Spleen (tissue), 11 donors: ENCODE data around the gene SEC22A. TPM values are rescaled to one million over a fixed set of nuclear protein-coding genes. Genes with fewer than 3 reads are reported as not detected.

ENCODE experiments used
- DNase-seq: peaks from one replicate; pipeline ENCODE4 v3.0.0-alpha.2; 2020
- H3K27ac ChIP-seq, 8 donors: fragments of 200-600 bp; sonication (generic) in 7 of 8; 1 replicate in 4 of 8; 2 replicates in 4 of 8; pipeline versions ENCODE4 v1.5.0 to v1.8.0; 2016 to 2021; ENCODE audit warnings: inconsistent platforms in 4 of 8, mild to moderate bottlenecking in 4 of 8, moderate library complexity in 1 of 8
- H3K27me3 ChIP-seq, 7 donors: fragments of 200-600 bp; sonication (generic) in 6 of 7; replicated peaks in 1 of 7; 1 replicate in 4 of 7; 2 replicates in 3 of 7; pipeline versions ENCODE4 v1.5.0 to v1.8.0; 2016 to 2021; ENCODE audit warnings: inconsistent platforms in 3 of 7, mild to moderate bottlenecking in 1 of 7
- H3K36me3 ChIP-seq, 6 donors: fragments of 200-600 bp; sonication (generic) in 5 of 6; 1 replicate in 4 of 6; 2 replicates in 2 of 6; pipeline versions ENCODE4 v1.5.0 to v1.8.0; 2016 to 2021; ENCODE audit warnings: inconsistent platforms in 2 of 6
- H3K4me1 ChIP-seq, 6 donors: fragments of 200-600 bp; sonication (generic) in 5 of 6; 1 replicate in 3 of 6; 2 replicates in 3 of 6; pipeline versions ENCODE4 v1.5.0 to v1.8.0; 2016 to 2021; ENCODE audit warnings: inconsistent platforms in 3 of 6
- H3K4me3 ChIP-seq, 8 donors: fragments of 200-600 bp; sonication (generic) in 7 of 8; 1 replicate in 4 of 8; 2 replicates in 4 of 8; pipeline versions ENCODE4 v1.5.0 to v1.8.0; 2016 to 2021; ENCODE audit warnings: inconsistent platforms in 4 of 8, mild to moderate bottlenecking in 4 of 8, moderate library complexity in 2 of 8
- H3K9me3 ChIP-seq, 8 donors: fragments of 200-600 bp; sonication (generic) in 7 of 8; 1 replicate in 4 of 8; 2 replicates in 4 of 8; pipeline versions ENCODE4 v1.5.0 to v1.8.0; 2016 to 2021; ENCODE audit warnings: inconsistent platforms in 4 of 8
- POLR2A ChIP-seq, 3 donors: fragments of 450-650 bp; IDR thresholded peaks; one replicate each; pipeline ENCODE4 v1.5.1; 2017; ENCODE audit warnings: antibody characterized with exemption in 3 of 3, mild to moderate bottlenecking in 1 of 3
- POLR2AphosphoS5 ChIP-seq, 3 donors: sonication (generic); formaldehyde crosslinking; IDR thresholded peaks; one replicate each; pipeline ENCODE4 v1.5.1; 2017; ENCODE audit warnings: antibody characterized with exemption in 3 of 3
- WGBS, 5 donors: extraction: QIAGEN DNeasy Blood & Tissue Kit in 3 of 5; methylation state at CpG; one replicate each; pipeline versions ENCODE4 v1.1.5 to v1.1.7; 2013 to 2018; 5-methylcytosine and 5-hydroxymethylcytosine counted together
- intact Hi-C: fragments of 100-400 bp; cut with DNase I; formaldehyde crosslinking; loops from one replicate; pipeline ENCODE4 v1.15.0; 2023; ENCODE audit warnings: low total_unique reads
- polyA plus RNA-seq, 3 donors: library from polyadenylated mRNA; stranded (reverse); fragments of 200-250 nt; gene quantifications; one replicate each; pipeline ENCODE4 v1.2.1, GENCODE V29; 2013
- total RNA-seq, 7 donors: library from RNA; depleted of rRNA in 3 of 7; stranded (reverse); fragments of >200 nt in 3 of 7; fragmentation: NEBNext Ultra II Directional in 4 of 7; extraction: Animal tissue kit (Norgen Biotek cat#: 25700) in 4 of 7; gene quantifications; one replicate each; pipeline versions ENCODE4 v1.1.0 to v1.2.1, GENCODE V29; 2016 to 2021
- TF ChIP-seq, protein P1 (sequence below), 11 experiments: fragments of 200-600 bp in 7 of 11; fragments of 450-650 bp in 4 of 11; sonication (generic) in 4 of 11; IDR thresholded peaks in 8 of 11; conservative IDR thresholded peaks in 3 of 11; 1 replicate in 7 of 11; 2 replicates in 4 of 11; pipeline versions ENCODE4 v1.4.0 to v1.8.0; 2016 to 2021; ENCODE audit warnings: antibody characterized with exemption in 11 of 11, inconsistent platforms in 4 of 11, mild to moderate bottlenecking in 1 of 11
- donor health status: healthy with polysubstance abuse.
- donor health status: DM: no; HTN: no; CAD: no; lungs with moderate emphysema.
- donor health status: DM: no; HTN: no; CAD: no.
- donor health status: Bipolar disorder and iron deficiency.
- donor health status: healthy.
- donor health status: DM: no; HTN: no; CAD: no.
- donor health status: DM: yes; HTN: yes; CAD: no.

The SEC22A gene
- total and polyA plus RNA-seq, 10 donors, result 6.8 to 40.6 (median 14.2) TPM

DNA sequence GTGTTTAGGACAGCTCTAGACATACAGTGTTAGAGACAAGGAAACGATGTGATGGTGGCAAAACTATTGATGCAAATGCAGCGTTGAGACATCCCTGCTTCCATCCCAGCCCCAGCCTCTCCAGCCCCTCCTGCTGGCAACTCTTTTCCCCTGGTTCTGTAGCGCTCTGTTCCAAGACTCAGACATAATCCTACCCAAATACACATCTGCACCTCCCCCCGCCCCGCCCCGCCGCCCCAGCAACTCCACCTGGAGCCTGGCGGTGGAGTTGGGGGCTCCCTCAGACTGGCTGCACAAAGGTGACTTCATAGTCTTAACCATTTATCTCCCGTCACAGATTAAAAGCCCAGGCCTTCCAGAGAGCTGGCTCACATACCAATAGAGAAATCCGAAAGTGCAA lies 7.2 kb upstream of the SEC22A start:
- Histone ChIP-seq H3K27me3 (no peaks in the 10 kb centered on the region), H3K27ac (no peak overlapping the region), H3K4me1 (no peaks in the 10 kb centered on the region), H3K4me3 (no peak overlapping the region), H3K36me3 (no peaks in the 10 kb centered on the region), H3K9me3 (peaks cover 0 to 16% (median 0%) of the 10 kb centered on the region in 8 donors)
- 46 to 72% (median 56%) methylated on average over 10 of the region's 10 CpGs for WGBS, 5 donors
- DNase-seq, result no peak
- intact Hi-C loops, result no loop called here
- no peak for TF ChIP-seq POLR2AphosphoS5 (IDR thresholded peaks at IDR 0.05)
- TF ChIP-seq, protein P1, sequence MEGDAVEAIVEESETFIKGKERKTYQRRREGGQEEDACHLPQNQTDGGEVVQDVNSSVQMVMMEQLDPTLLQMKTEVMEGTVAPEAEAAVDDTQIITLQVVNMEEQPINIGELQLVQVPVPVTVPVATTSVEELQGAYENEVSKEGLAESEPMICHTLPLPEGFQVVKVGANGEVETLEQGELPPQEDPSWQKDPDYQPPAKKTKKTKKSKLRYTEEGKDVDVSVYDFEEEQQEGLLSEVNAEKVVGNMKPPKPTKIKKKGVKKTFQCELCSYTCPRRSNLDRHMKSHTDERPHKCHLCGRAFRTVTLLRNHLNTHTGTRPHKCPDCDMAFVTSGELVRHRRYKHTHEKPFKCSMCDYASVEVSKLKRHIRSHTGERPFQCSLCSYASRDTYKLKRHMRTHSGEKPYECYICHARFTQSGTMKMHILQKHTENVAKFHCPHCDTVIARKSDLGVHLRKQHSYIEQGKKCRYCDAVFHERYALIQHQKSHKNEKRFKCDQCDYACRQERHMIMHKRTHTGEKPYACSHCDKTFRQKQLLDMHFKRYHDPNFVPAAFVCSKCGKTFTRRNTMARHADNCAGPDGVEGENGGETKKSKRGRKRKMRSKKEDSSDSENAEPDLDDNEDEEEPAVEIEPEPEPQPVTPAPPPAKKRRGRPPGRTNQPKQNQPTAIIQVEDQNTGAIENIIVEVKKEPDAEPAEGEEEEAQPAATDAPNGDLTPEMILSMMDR (IDR thresholded peaks at IDR 0.05 in 8 of 11, conservative IDR thresholded peaks at IDR 0.05 in 3 of 11), result peak in 4 of 11 experiments; percentile 20 to 41 (median 38)

DNA sequence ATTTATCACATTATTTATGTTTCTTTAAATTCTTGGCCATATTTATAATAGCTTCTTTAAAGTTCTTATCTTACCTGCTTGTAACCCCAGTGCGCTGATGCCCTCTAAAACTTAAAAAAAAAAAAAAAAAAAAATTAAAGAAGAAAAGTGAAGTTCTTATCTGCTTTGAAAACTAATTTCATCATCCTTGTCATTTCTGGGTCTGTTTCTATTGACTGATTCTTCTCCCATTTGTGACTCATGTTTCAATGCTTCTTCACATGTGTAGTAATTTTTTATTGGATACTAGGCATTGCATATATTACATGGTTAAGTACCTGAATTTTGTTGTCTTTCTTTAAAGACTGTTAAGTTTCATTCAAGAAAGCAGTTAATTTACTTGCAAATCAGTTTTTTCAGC lies 3.4 kb upstream of the SEC22A start:
- intact Hi-C loops, result no loop called here
- 95 to 100% (median 97%) methylated on average over 1 of the region's 1 CpG for WGBS, 5 donors
- H3K27me3 ChIP-seq, result no peaks in the 10 kb centered on the region
- no peak for DNase-seq
- TF ChIP-seq POLR2AphosphoS5 (IDR thresholded peaks at IDR 0.05) (no peak), POLR2A (IDR thresholded peaks at IDR 0.05) (no peak)
- TF ChIP-seq, protein P1 (IDR thresholded peaks at IDR 0.05 in 8 of 11, conservative IDR thresholded peaks at IDR 0.05 in 3 of 11), result no peak
- peaks cover 0 to 16% (median 0%) of the 10 kb centered on the region in 8 donors for H3K9me3 ChIP-seq
- no peak overlapping the region for H3K4me3 ChIP-seq
- peaks cover 10 to 22% (median 15%) of the 10 kb centered on the region in 6 donors for H3K4me1 ChIP-seq
- no peak overlapping the region for H3K27ac ChIP-seq
- no peaks in the 10 kb centered on the region for H3K36me3 ChIP-seq

DNA sequence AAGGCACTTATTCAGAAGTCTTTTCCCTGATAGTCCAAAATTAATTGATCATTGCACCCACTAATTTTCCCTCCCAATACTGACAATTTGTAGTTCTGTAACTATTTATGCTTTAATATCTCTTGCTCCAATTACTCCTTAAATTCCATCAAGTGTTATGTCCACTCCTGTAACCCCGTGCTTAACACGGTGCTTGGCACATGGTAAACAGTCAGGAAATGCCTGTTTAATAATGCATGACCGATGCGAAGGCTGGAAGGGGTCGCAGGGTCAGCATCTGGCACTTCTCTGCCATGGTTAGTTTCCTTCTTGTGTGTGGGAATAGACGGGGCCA lies 553 bp upstream of the SEC22A start:
- 3 to 10% (median 3%) methylated on average over 6 of the region's 6 CpGs for WGBS, 5 donors

DNA sequence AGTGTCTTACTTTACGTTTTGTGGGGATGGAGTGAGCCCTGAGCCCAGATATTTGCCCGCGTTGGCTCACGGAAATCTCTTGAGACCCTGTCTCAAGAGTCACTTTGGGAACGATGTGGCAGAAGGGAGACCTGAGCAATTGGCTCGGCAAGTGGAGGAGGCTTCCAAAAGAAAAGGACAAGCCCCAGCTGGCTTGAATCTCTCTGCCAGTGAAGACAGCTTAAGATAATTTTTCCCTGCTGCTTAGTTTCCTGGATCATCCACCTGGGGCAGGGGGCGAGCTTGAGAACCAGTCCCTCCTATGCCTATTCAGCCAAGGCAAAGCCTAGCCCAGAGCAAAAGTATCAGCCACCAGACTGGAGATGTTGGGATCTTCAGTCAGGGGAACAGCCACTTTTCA lies 708 bp downstream of the SEC22A start:
- no peak for DNase-seq
- peaks cover 0 to 9% (median 0%) of the 10 kb centered on the region in 6 donors for H3K36me3 ChIP-seq
- H3K9me3 ChIP-seq, result peaks cover 0 to 15% (median 0%) of the 10 kb centered on the region in 8 donors
- peaks cover 11 to 35% (median 15%) of the 10 kb centered on the region in 6 donors for H3K4me1 ChIP-seq
- intact Hi-C loops, result no loop called here
- TF ChIP-seq POLR2AphosphoS5 (IDR thresholded peaks at IDR 0.05), result no peak
- TF ChIP-seq, protein P1 (IDR thresholded peaks at IDR 0.05 in 8 of 11, conservative IDR thresholded peaks at IDR 0.05 in 3 of 11), result no peak
- TF ChIP-seq POLR2A (IDR thresholded peaks at IDR 0.05), result no peak
- 0 to 6% (median 2%) methylated on average over 7 of the region's 7 CpGs for WGBS, 5 donors
- peak overlapping the region; percentile 79 to 93 (median 88) for H3K27ac ChIP-seq
- no peaks in the 10 kb centered on the region for H3K27me3 ChIP-seq
- peak overlapping the region; percentile 60 to 91 (median 78) for H3K4me3 ChIP-seq

More for the DNA sequence above, 553 bp upstream of the SEC22A start:
- intact Hi-C loops, result no loop called here
- Histone ChIP-seq H3K9me3 (peaks cover 0 to 16% (median 0%) of the 10 kb centered on the region in 8 donors), H3K4me3 (peak overlapping the region; percentile 60 to 91 (median 78)), H3K4me1 (peaks cover 11 to 35% (median 15%) of the 10 kb centered on the region in 6 donors), H3K27me3 (no peaks in the 10 kb centered on the region), H3K36me3 (peaks cover 0 to 4% (median 0%) of the 10 kb centered on the region in 6 donors), H3K27ac (peak overlapping the region; percentile 32 to 93 (median 88))
- TF ChIP-seq, protein P1 (IDR thresholded peaks at IDR 0.05 in 8 of 11, conservative IDR thresholded peaks at IDR 0.05 in 3 of 11), result no peak
- TF ChIP-seq POLR2AphosphoS5 (IDR thresholded peaks at IDR 0.05) (no peak), POLR2A (IDR thresholded peaks at IDR 0.05) (no peak)
- DNase-seq, result no peak
